Heart right ventricle (tissue), 16 donors: ENCODE data around the gene ADARB2. TPM values are rescaled to one million over a fixed set of nuclear protein-coding genes. Genes with fewer than 3 reads are reported as not detected.

Experiments
- ATAC-seq, 8 donors: fragments of 200-7000 bp; cut with Tn5 transposase; one replicate each; pipeline ENCODE4 v1.9.1; 2020; ENCODE audit warnings: mild to moderate bottlenecking in 8 of 8, moderate library complexity in 8 of 8, moderate number of reproducible peaks in 1 of 8
- DNase-seq, 2 donors: peaks; one replicate each; pipeline ENCODE4 v3.0.0-alpha.2; 2020
- H3K27ac ChIP-seq, 10 donors: fragments of 200-600 bp; sonication (generic) in 2 of 10; one replicate each; pipeline versions ENCODE4 v1.5.0 to v1.8.0; 2020 to 2022; ENCODE audit warnings: mild to moderate bottlenecking in 3 of 10
- H3K27me3 ChIP-seq, 7 donors: fragments of 200-600 bp; one replicate each; pipeline ENCODE4 v1.8.0; 2021 to 2022; ENCODE audit warnings: mild to moderate bottlenecking in 2 of 7
- H3K36me3 ChIP-seq, 9 donors: fragments of 200-600 bp; sonication (generic) in 1 of 9; one replicate each; pipeline versions ENCODE4 v1.5.0 to v1.8.0; 2020 to 2022; ENCODE audit warnings: mild to moderate bottlenecking in 2 of 9
- H3K4me1 ChIP-seq, 9 donors: fragments of 200-600 bp; sonication (generic) in 1 of 9; one replicate each; pipeline versions ENCODE4 v1.5.0 to v1.8.0; 2020 to 2022; ENCODE audit warnings: mild to moderate bottlenecking in 4 of 9
- H3K4me3 ChIP-seq, 10 donors: fragments of 200-600 bp; sonication (generic) in 2 of 10; one replicate each; pipeline versions ENCODE4 v1.5.0 to v1.8.0; 2020 to 2022; ENCODE audit warnings: mild to moderate bottlenecking in 7 of 10, moderate library complexity in 2 of 10
- H3K9me3 ChIP-seq, 11 donors: fragments of 200-600 bp in 10 of 11; sonication (generic) in 2 of 11; one replicate each; pipeline versions ENCODE4 v1.5.0 to v1.8.0; 2013 to 2022; ENCODE audit warnings: mild to moderate bottlenecking in 2 of 11, control low read depth in 1 of 11, moderate library complexity in 1 of 11
- WGBS, 2 donors: extraction: QIAGEN DNeasy Blood & Tissue Kit; methylation state at CpG; one replicate each; pipeline ENCODE4 v1.1.7; 2013; ENCODE audit warnings: inconsistent platforms in 1 of 2; 5-methylcytosine and 5-hydroxymethylcytosine counted together
- intact Hi-C, 10 donors: fragments of 100-400 bp; cut with DNase I; formaldehyde crosslinking; loops; one replicate each; pipeline versions ENCODE4 v1.11.1 to v1.14.2; 2022
- polyA plus RNA-seq, 2 donors: library from polyadenylated mRNA; stranded (reverse); fragments of 200-250 nt; gene quantifications; one replicate each; pipeline ENCODE4 v1.2.3, GENCODE V29; 2013
- total RNA-seq, 10 donors: library from RNA; stranded (reverse); fragmentation: NEBNext Ultra II Directional in 3 of 10; extraction: Animal tissue kit (Norgen Biotek cat#: 25700) in 3 of 10; gene quantifications; one replicate each; pipeline versions ENCODE4 v1.2.1 to v1.2.4, GENCODE V29; 2021 to 2023
- TF ChIP-seq, protein P1 (sequence below), 9 donors: fragments of 200-600 bp; sonication (generic) in 2 of 9; IDR thresholded peaks; one replicate each; pipeline versions ENCODE4 v1.5.0 to v1.8.0; 2021 to 2022; ENCODE audit warnings: antibody characterized with exemption in 9 of 9, mild to moderate bottlenecking in 5 of 9, moderate library complexity in 1 of 9
- donor health status: Arrhythmogenic right ventricular cardiomyopathy.
- donor health status: ischemic (EF 13 %, LVEDD 7.1; RV severe dilation, severe dysfunction).
- donor health status: healthy with polysubstance abuse.
- donor health status: DM: no; HTN: yes; CAD: no.
- donor health status: DM: no; HTN: no; CAD: no.
- donor health status: ischemic (EF 25% LVEDD 6.9; RV normal size, moderate dysfunction).
- donor health status: ischemic (EF 25% LVEDD 5.7; RV mildly dilated, moderate dysfunction).
- donor health status: healthy.
- donor health status: DM: yes; HTN: yes; CAD: no.
- donor health status: Ischemic cardiomyopathy.
- donor health status: ischemic (EF 35%, LVEDD 5.7; RV mildly dilated, moderate dysfunction).
- donor health status: nonischemic (EF 11% LVEDD 7.7; RV severe dilation, severe dysfunction).
- donor health status: DM: yes; HTN: yes; CAD: no.
- donor health status: PGD.
- donor health status: ischemic (EF 29% LVEDD 5.4; RV normal size, mild dysfunction).
- donor health status: nonischemic (EF 23%, LVEDD 6.1; RV moderate dilation, normal function).

Gene ADARB2
- total and polyA plus RNA-seq, 12 donors, result 0.08 to 0.47 (median 0.17) TPM; not detected in 2

DNA sequence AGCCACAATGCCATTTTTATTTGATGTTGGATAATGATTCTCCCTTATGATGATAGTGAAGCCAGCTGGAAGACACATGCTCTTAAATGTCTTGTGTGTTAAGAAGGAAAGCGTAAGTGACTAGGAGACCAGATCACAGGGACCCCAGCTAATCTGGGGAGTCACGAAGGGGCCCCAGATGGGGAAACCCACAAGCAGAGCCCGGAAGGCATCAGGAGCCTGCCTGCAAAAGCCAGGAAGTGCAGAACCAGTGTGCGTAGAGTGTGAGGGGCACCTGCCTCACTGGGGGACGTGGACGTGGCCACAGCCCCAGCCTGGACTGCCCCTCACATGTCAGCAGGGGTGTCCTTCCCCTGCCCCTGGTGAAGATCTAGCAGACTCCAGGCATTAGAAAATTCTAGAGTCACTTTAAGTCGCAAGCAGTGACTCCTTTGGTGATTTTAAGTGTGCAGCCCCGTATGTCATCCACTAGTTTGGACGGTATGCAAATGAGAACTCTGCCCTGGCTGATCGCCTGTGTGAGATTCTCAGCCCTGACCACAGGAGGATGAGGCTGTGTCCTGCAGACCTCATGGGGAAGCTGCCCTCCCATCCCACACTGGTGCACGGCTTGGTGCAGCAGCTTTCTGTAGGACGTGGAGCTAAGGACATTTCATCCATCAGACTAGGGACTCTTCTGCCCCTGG, 438.1 kb downstream of the ADARB2 start:
- H3K4me3 ChIP-seq, result no peak overlapping the region
- WGBS, 2 donors, result 61 to 65% methylated on average over 12 of the region's 12 CpGs
- H3K27me3 ChIP-seq, result peaks cover 0 to 54% (median 20%) of the 10 kb centered on the region in 7 donors
- no peaks in the 10 kb centered on the region for H3K36me3 ChIP-seq
- TF ChIP-seq, protein P1, sequence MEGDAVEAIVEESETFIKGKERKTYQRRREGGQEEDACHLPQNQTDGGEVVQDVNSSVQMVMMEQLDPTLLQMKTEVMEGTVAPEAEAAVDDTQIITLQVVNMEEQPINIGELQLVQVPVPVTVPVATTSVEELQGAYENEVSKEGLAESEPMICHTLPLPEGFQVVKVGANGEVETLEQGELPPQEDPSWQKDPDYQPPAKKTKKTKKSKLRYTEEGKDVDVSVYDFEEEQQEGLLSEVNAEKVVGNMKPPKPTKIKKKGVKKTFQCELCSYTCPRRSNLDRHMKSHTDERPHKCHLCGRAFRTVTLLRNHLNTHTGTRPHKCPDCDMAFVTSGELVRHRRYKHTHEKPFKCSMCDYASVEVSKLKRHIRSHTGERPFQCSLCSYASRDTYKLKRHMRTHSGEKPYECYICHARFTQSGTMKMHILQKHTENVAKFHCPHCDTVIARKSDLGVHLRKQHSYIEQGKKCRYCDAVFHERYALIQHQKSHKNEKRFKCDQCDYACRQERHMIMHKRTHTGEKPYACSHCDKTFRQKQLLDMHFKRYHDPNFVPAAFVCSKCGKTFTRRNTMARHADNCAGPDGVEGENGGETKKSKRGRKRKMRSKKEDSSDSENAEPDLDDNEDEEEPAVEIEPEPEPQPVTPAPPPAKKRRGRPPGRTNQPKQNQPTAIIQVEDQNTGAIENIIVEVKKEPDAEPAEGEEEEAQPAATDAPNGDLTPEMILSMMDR (IDR thresholded peaks at IDR 0.05), result no peak
- no peak for DNase-seq
- no peaks in the 10 kb centered on the region for H3K9me3 ChIP-seq
- intact Hi-C loops, result no loop called here
- no peak overlapping the region for H3K27ac ChIP-seq
- no peak for ATAC-seq
- H3K4me1 ChIP-seq, result no peaks in the 10 kb centered on the region

DNA sequence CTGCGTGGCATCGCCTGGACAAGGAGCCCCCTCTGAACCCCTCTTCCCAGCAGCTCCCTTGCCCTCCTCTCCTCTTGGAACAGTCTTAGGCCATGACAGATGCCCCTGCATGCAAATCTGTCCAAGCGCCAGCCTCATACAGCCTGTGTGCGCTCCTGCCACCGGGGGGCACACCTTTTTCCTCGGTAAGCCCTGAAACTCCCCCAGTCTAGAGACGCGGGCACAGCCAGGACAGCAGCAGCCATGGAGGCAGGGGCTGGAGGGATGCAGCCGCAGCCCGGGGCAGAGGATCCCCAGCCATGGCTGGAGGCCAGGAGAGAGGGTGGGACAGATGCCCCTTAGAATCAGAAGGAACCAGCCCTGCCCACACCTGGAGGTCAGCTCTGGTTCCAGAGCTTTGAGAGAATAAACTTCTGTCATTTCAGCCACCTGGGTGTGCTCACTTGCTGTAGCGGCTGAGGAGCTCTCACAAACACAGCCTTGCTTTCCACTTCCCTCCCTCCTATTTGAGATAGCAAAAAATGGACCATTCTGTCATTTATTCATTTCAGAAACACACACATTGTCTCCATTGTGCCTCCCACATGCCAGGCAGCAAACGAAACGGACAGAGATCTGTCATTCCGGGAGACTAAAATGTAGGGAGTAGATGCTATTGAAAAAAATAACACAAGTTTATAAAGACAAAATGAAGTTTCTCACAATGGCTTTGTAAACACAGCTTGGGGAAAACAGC, 439.6 kb downstream of the ADARB2 start:
- H3K4me1 ChIP-seq, result no peaks in the 10 kb centered on the region
- DNase-seq (peak in 1 of 2 donors; percentile 1), ATAC-seq (no peak)
- TF ChIP-seq, protein P1 (IDR thresholded peaks at IDR 0.05), result no peak
- intact Hi-C loops, result no loop called here
- 49 to 53% methylated on average over 14 of the region's 14 CpGs for WGBS, 2 donors
- H3K4me3 ChIP-seq, result no peak overlapping the region
- no peaks in the 10 kb centered on the region for H3K36me3 ChIP-seq
- H3K27me3 ChIP-seq, result peaks cover 0 to 58% (median 23%) of the 10 kb centered on the region in 7 donors
- no peaks in the 10 kb centered on the region for H3K9me3 ChIP-seq
- H3K27ac ChIP-seq, result no peak overlapping the region

DNA sequence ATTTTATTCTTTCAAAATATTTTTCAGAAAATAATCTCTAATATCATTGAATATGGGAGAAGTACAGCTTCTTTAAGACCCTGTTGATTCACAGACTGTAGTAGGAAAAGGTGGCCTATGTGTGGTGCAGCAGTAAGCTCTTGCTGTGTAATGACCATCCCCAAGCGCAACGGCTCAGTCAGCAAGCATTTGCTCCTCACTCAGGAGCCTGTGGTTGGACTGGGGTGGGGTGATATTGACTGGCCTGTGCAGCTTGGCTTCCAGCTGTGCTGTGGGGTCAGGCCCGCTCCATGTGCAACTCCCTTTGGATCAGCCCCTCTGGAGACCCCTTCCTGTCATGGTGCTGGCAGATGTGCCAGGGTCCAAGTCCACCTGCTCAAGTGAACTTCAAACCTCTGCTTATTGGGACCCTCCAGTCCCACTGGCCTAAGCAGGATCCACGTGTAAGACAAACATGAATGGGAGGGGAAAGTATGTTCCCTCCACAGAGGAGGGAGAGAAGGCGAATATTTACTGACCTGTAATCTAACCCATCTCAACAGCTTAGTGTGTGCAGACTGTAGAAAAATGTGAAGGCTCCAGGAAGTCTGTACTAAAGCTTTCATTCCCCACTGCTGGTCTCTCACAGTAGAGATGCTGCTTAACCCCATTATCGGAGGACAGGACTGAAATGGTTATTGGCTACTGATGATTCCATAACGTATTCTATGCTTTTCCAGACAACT, 441.4 kb downstream of the ADARB2 start:
- Histone ChIP-seq H3K4me3 (no peak overlapping the region), H3K4me1 (no peaks in the 10 kb centered on the region), H3K27me3 (peaks cover 0 to 67% (median 29%) of the 10 kb centered on the region in 7 donors), H3K27ac (no peak overlapping the region), H3K9me3 (no peaks in the 10 kb centered on the region), H3K36me3 (no peaks in the 10 kb centered on the region)
- whole genome bisulfite sequencing, 2 donors, result 83 to 86% methylated on average over 7 of the region's 7 CpGs
- TF ChIP-seq, protein P1 (IDR thresholded peaks at IDR 0.05), result no peak
- intact Hi-C loops, result no loop called here
- ATAC-seq, result no peak
- DNase-seq, result no peak

DNA sequence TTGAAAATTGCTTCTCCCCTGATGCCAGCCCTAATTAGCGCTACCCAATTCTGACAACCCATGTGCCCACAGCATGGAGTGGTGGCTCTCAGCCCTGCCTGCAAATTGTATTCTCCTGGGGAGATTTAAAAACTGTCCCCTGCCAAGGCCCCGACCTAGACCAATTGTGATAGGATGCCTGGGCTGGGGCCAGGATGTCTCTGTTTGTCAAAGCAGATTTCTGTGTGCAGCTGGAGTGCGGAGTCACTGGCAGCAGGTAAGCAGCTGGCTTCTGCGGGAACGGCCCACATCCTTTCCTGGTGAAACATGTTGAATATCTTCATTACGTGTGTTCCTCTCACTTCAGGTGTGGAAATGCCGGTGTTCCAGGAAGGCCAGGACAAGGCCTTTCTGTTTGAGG, 442.6 kb downstream of the ADARB2 start:
- peaks cover 0 to 72% (median 35%) of the 10 kb centered on the region in 7 donors for H3K27me3 ChIP-seq
- no peak for ATAC-seq
- WGBS, 2 donors, result 69 to 71% methylated on average over 7 of the region's 7 CpGs

More for the DNA sequence above, 442.6 kb downstream of the ADARB2 start:
- H3K4me1 ChIP-seq, result no peaks in the 10 kb centered on the region
- intact Hi-C loops, result no loop called here
- no peak overlapping the region for H3K4me3 ChIP-seq
- H3K27ac ChIP-seq, result no peak overlapping the region
- H3K36me3 ChIP-seq, result no peaks in the 10 kb centered on the region
- no peak for DNase-seq
- no peaks in the 10 kb centered on the region for H3K9me3 ChIP-seq
- TF ChIP-seq, protein P1 (IDR thresholded peaks at IDR 0.05), result no peak
